ENCODE results near the gene CENPP.
"Not testable (repeated sequence)": the region's sequence is repeated elsewhere in the genome, so short reads cannot be mapped to it uniquely, and the experiment has no call there.

The CENPP gene

GRCh38 chr9:92558612-92559374, 233.0 kb downstream of the CENPP start:
- no peaks in the 10 kb centered on the region for H3K9me3 Mint-ChIP-seq
- H3K36me3 Mint-ChIP-seq (ENCODE audit: insufficient read depth), result no peaks in the 10 kb centered on the region
- H3K4me1 Mint-ChIP-seq (ENCODE audit: low read depth in 2 of 2), result no peaks in the 10 kb centered on the region
- no peak overlapping the region for H3K4me3 Mint-ChIP-seq
- H3K27ac Mint-ChIP-seq, result no peak overlapping the region
- H3K27me3 Mint-ChIP-seq, result no peaks in the 10 kb centered on the region
- no peak for ATAC-seq (replicated peaks)
- DNase-seq, result no peak

- no peaks in the 10 kb centered on the region for H3K4me1 Mint-ChIP-seq (ENCODE audit: low read depth in 2 of 2)
- ATAC-seq (replicated peaks) (no peak), DNase-seq (no peak)
- H3K27ac Mint-ChIP-seq, result no peak overlapping the region
- no peak overlapping the region for H3K4me3 Mint-ChIP-seq
- H3K36me3 Mint-ChIP-seq (ENCODE audit: insufficient read depth), result no peaks in the 10 kb centered on the region
- peaks cover 5% of the 10 kb centered on the region in 2 donors for H3K9me3 Mint-ChIP-seq
- no peaks in the 10 kb centered on the region for H3K27me3 Mint-ChIP-seq
These were observed 235.9 kb downstream of the CENPP start for GRCh38 chr9:92561374-92562330.

- no peaks in the 10 kb centered on the region for H3K4me1 Mint-ChIP-seq (ENCODE audit: low read depth in 2 of 2)
- DNase-seq, result no peak
These were observed 236.8 kb downstream of the CENPP start for GRCh38 chr9:92562461-92562967.

GRCh38 chr9:92563116-92564100, 237.7 kb downstream of the CENPP start:
- ATAC-seq (replicated peaks), result no peak
- Mint-ChIP-seq H3K27ac (no peak overlapping the region), H3K27me3 (no peaks in the 10 kb centered on the region), H3K4me3 (no peak overlapping the region), H3K4me1 (ENCODE audit: low read depth in 2 of 2) (no peaks in the 10 kb centered on the region), H3K36me3 (ENCODE audit: insufficient read depth) (no peaks in the 10 kb centered on the region), H3K9me3 (peaks cover 5 to 9% of the 10 kb centered on the region in 2 donors)
- no peak for DNase-seq

More at GRCh38 chr9:92562461-92562967, 236.8 kb downstream of the CENPP start:
- peaks cover 5 to 9% of the 10 kb centered on the region in 2 donors for H3K9me3 Mint-ChIP-seq
- no peak overlapping the region for H3K27ac Mint-ChIP-seq
- H3K27me3 Mint-ChIP-seq, result no peaks in the 10 kb centered on the region
- H3K36me3 Mint-ChIP-seq (ENCODE audit: insufficient read depth), result no peaks in the 10 kb centered on the region
- H3K4me3 Mint-ChIP-seq, result no peak overlapping the region
- no peak for ATAC-seq (replicated peaks)

GRCh38 chr9:92564504-92564903, 238.8 kb downstream of the CENPP start:
- H3K4me1 Mint-ChIP-seq (ENCODE audit: low read depth in 2 of 2), result no peaks in the 10 kb centered on the region
- no peak overlapping the region for H3K27ac Mint-ChIP-seq
- ATAC-seq (replicated peaks) (no peak), DNase-seq (no peak)
- H3K4me3 Mint-ChIP-seq, result no peak overlapping the region
- no peaks in the 10 kb centered on the region for H3K27me3 Mint-ChIP-seq
- H3K9me3 Mint-ChIP-seq, result peaks cover 5 to 9% of the 10 kb centered on the region in 2 donors
- no peaks in the 10 kb centered on the region for H3K36me3 Mint-ChIP-seq (ENCODE audit: insufficient read depth)

GRCh38 chr9:92564982-92565381, 239.2 kb downstream of the CENPP start:
- no peaks in the 10 kb centered on the region for H3K36me3 Mint-ChIP-seq (ENCODE audit: insufficient read depth)
- H3K27me3 Mint-ChIP-seq, result no peaks in the 10 kb centered on the region
- H3K4me1 Mint-ChIP-seq (ENCODE audit: low read depth in 2 of 2), result no peaks in the 10 kb centered on the region
- no peak for ATAC-seq (replicated peaks)
- H3K27ac Mint-ChIP-seq, result no peak overlapping the region
- H3K4me3 Mint-ChIP-seq, result no peak overlapping the region
- H3K9me3 Mint-ChIP-seq, result peaks cover 5 to 9% of the 10 kb centered on the region in 2 donors
- no peak for DNase-seq

GRCh38 chr9:92571871-92572270, 246.1 kb downstream of the CENPP start:
- not testable (repeated sequence) for ATAC-seq (replicated peaks); H3K27me3 Mint-ChIP-seq; H3K4me3 Mint-ChIP-seq; H3K36me3 Mint-ChIP-seq (ENCODE audit: insufficient read depth); H3K4me1 Mint-ChIP-seq (ENCODE audit: low read depth in 2 of 2); H3K27ac Mint-ChIP-seq; DNase-seq; H3K9me3 Mint-ChIP-seq

- not testable (repeated sequence) for ATAC-seq (replicated peaks); H3K4me1 Mint-ChIP-seq (ENCODE audit: low read depth in 2 of 2); H3K27me3 Mint-ChIP-seq; H3K27ac Mint-ChIP-seq; DNase-seq; H3K4me3 Mint-ChIP-seq; H3K9me3 Mint-ChIP-seq; H3K36me3 Mint-ChIP-seq (ENCODE audit: insufficient read depth)
These were observed 247.9 kb downstream of the CENPP start for GRCh38 chr9:92573612-92574011.

- Mint-ChIP-seq H3K36me3 (ENCODE audit: insufficient read depth) (no peaks in the 10 kb centered on the region), H3K27ac (no peak overlapping the region), H3K27me3 (no peaks in the 10 kb centered on the region), H3K4me1 (ENCODE audit: low read depth in 2 of 2) (no peaks in the 10 kb centered on the region), H3K9me3 (peaks cover 0 to 7% of the 10 kb centered on the region in 2 donors), H3K4me3 (no peak overlapping the region)
- DNase-seq (no peak), ATAC-seq (replicated peaks) (no peak)
These were observed 250.4 kb downstream of the CENPP start for GRCh38 chr9:92576175-92576574.

GRCh38 chr9:92589923-92590322, 264.2 kb downstream of the CENPP start:
- Mint-ChIP-seq H3K9me3 (peaks cover 0 to 2% of the 10 kb centered on the region in 2 donors), H3K4me1 (ENCODE audit: low read depth in 2 of 2) (no peaks in the 10 kb centered on the region), H3K4me3 (no peak overlapping the region), H3K27ac (no peak overlapping the region), H3K27me3 (no peaks in the 10 kb centered on the region), H3K36me3 (ENCODE audit: insufficient read depth) (no peaks in the 10 kb centered on the region)
- DNase-seq, result no peak
- ATAC-seq (replicated peaks), result no peak

GRCh38 chr9:92590377-92590776, 264.6 kb downstream of the CENPP start:
- ATAC-seq (replicated peaks) (no peak), DNase-seq (no peak)
- Mint-ChIP-seq H3K36me3 (ENCODE audit: insufficient read depth) (no peaks in the 10 kb centered on the region), H3K27ac (no peak overlapping the region), H3K4me3 (no peak overlapping the region), H3K27me3 (no peaks in the 10 kb centered on the region), H3K9me3 (peaks cover 0 to 2% of the 10 kb centered on the region in 2 donors), H3K4me1 (ENCODE audit: low read depth in 2 of 2) (no peaks in the 10 kb centered on the region)

- H3K27ac Mint-ChIP-seq, result no peak overlapping the region
- no peaks in the 10 kb centered on the region for H3K27me3 Mint-ChIP-seq
- H3K4me3 Mint-ChIP-seq, result no peak overlapping the region
- H3K36me3 Mint-ChIP-seq (ENCODE audit: insufficient read depth), result no peaks in the 10 kb centered on the region
- no peaks in the 10 kb centered on the region for H3K4me1 Mint-ChIP-seq (ENCODE audit: low read depth in 2 of 2)
- no peaks in the 10 kb centered on the region for H3K9me3 Mint-ChIP-seq
- ATAC-seq (replicated peaks) (no peak), DNase-seq (no peak)
These were observed 266.8 kb downstream of the CENPP start for GRCh38 chr9:92592537-92592936.
